Lower leg skin (tissue), 3 donors: ENCODE measurements around the gene FAM13A.

Experiments
- CTCF ChIP-seq, 3 donors: fragments of 450-650 bp; IDR thresholded peaks; one replicate each; pipeline ENCODE4 v1.5.1; 2016; ENCODE audit warnings: antibody characterized with exemption in 3 of 3, mild to moderate bottlenecking in 3 of 3, moderate library complexity in 2 of 3
- POLR2A ChIP-seq, 2 donors: fragments of 450-650 bp; IDR thresholded peaks; one replicate each; pipeline ENCODE4 v1.6.1; 2016 to 2017; ENCODE audit warnings: antibody characterized with exemption in 2 of 2, mild to moderate bottlenecking in 1 of 2, moderate library complexity in 1 of 2

- TF ChIP-seq CTCF (IDR thresholded peaks at IDR 0.05) (no peak), POLR2A (IDR thresholded peaks at IDR 0.05) (no peak)
These were observed 67.0 kb downstream of the FAM13A start for GRCh38 chr4:88989990-88990389.
